Lung (tissue), 12 donors: ENCODE data around the gene TBC1D9B. TPM values are rescaled to one million over a fixed set of nuclear protein-coding genes. Genes with fewer than 3 reads are reported as not detected.

Source experiments
- ATAC-seq: fragments of 200-7000 bp; cut with Tn5 transposase; one replicate; pipeline ENCODE4 v1.9.1; 2020; ENCODE audit warnings: moderate number of reproducible peaks; ENCODE audit not compliant: insufficient read depth, low FRiP score
- DNase-seq, 3 donors: peaks; one replicate each; pipeline ENCODE4 v3.0.0-alpha.2; 2013 to 2017
- H3K27ac ChIP-seq, 2 donors: one replicate each; pipeline ENCODE4 v1.5.1; 2013; ENCODE audit warnings: mild to moderate bottlenecking in 2 of 2, moderate library complexity in 2 of 2, control low read depth in 1 of 2, inconsistent platforms in 1 of 2, low read depth in 1 of 2, low read length in 1 of 2
- H3K27me3 ChIP-seq, 3 donors: one replicate each; pipeline ENCODE4 v1.5.1; 2013; ENCODE audit warnings: low read length in 2 of 3; ENCODE audit not compliant: control insufficient read depth in 3 of 3, insufficient read depth in 3 of 3
- H3K36me3 ChIP-seq, 4 donors: one replicate each; pipeline ENCODE4 v1.5.1; 2013; ENCODE audit warnings: low read length in 4 of 4, mild to moderate bottlenecking in 1 of 4, moderate library complexity in 1 of 4; ENCODE audit not compliant: control insufficient read depth in 4 of 4, insufficient read depth in 4 of 4
- H3K4me1 ChIP-seq, 5 donors: one replicate each; pipeline ENCODE4 v1.5.1; 2013; ENCODE audit warnings: low read length in 5 of 5, mild to moderate bottlenecking in 2 of 5, moderate library complexity in 1 of 5; ENCODE audit not compliant: control insufficient read depth in 5 of 5, insufficient read depth in 5 of 5
- H3K4me3 ChIP-seq: one replicate; pipeline ENCODE4 v1.5.1; 2013; ENCODE audit warnings: mild to moderate bottlenecking, control low read depth, moderate library complexity
- H3K9ac ChIP-seq, 2 donors: one replicate each; pipeline ENCODE4 v1.5.1; 2013; ENCODE audit warnings: low read length in 2 of 2, control low read depth in 1 of 2; ENCODE audit not compliant: insufficient read depth in 1 of 2
- H3K9me3 ChIP-seq, 4 donors: one replicate each; pipeline ENCODE4 v1.5.1; 2013; ENCODE audit warnings: low read length in 3 of 4, mild to moderate bottlenecking in 1 of 4, moderate library complexity in 1 of 4; ENCODE audit not compliant: control insufficient read depth in 4 of 4, insufficient read depth in 3 of 4
- WGBS, 2 donors: extraction: QIAGEN DNeasy Blood & Tissue Kit; methylation state at CpG; one replicate each; pipeline ENCODE4 v1.1.7; 2013; 5-methylcytosine and 5-hydroxymethylcytosine counted together
- polyA plus RNA-seq, 2 donors: library from polyadenylated mRNA; stranded (reverse); fragments of 200-250 nt; gene quantifications; one replicate each; pipeline ENCODE4 v1.2.1, GENCODE V29; 2013
- total RNA-seq, 2 donors: library from RNA; depleted of rRNA in 1 of 2; stranded (reverse); fragments of >200 nt in 1 of 2; gene quantifications; one replicate each; pipeline ENCODE4 v1.2.1, GENCODE V29; 2014 to 2021
- TF ChIP-seq, protein P1 (sequence below): IDR thresholded peaks from 2 replicates; pipeline ENCODE4 v1.5.1; 2012; ENCODE audit warnings: mild to moderate bottlenecking; ENCODE audit errors: control extremely low read depth, extremely low read depth
- donor health status: control.
- donor health status: control.
- donor health status: Bipolar disorder and iron deficiency.
- donor health status: healthy.
- donor health status: DM: yes; HTN: yes; CAD: no.

TBC1D9B gene
- total and polyA plus RNA-seq, 4 donors = 55.9 to 129 (median 66.6) TPM

GRCh38 chr5:179901462-179901861 lies 6.2 kb downstream of the TBC1D9B start:
- Histone ChIP-seq H3K36me3 (peaks cover 14 to 38% (median 34%) of the 10 kb centered on the region in 4 donors), H3K4me1 (peaks cover 0 to 5% (median 0%) of the 10 kb centered on the region in 5 donors), H3K9me3 (no peaks in the 10 kb centered on the region), H3K27ac (no peak overlapping the region), H3K9ac (no peak overlapping the region), H3K4me3 (no peak overlapping the region), H3K27me3 (no peaks in the 10 kb centered on the region)
- DNase-seq (no peak), ATAC-seq (no peak)
- TF ChIP-seq, protein P1, sequence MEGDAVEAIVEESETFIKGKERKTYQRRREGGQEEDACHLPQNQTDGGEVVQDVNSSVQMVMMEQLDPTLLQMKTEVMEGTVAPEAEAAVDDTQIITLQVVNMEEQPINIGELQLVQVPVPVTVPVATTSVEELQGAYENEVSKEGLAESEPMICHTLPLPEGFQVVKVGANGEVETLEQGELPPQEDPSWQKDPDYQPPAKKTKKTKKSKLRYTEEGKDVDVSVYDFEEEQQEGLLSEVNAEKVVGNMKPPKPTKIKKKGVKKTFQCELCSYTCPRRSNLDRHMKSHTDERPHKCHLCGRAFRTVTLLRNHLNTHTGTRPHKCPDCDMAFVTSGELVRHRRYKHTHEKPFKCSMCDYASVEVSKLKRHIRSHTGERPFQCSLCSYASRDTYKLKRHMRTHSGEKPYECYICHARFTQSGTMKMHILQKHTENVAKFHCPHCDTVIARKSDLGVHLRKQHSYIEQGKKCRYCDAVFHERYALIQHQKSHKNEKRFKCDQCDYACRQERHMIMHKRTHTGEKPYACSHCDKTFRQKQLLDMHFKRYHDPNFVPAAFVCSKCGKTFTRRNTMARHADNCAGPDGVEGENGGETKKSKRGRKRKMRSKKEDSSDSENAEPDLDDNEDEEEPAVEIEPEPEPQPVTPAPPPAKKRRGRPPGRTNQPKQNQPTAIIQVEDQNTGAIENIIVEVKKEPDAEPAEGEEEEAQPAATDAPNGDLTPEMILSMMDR = no peak
- WGBS, 2 donors = 97 to 99% methylated on average over 6 of the region's 6 CpGs

GRCh38 chr5:179900711-179901110 lies 7.0 kb downstream of the TBC1D9B start:
- DNase-seq (no peak), ATAC-seq (no peak)
- H3K4me1 ChIP-seq = no peaks in the 10 kb centered on the region
- WGBS, 2 donors = 91% methylated on average over 13 of the region's 13 CpGs
- TF ChIP-seq, protein P1 = no peak
- peaks cover 15 to 39% (median 37%) of the 10 kb centered on the region in 4 donors for H3K36me3 ChIP-seq
- no peak overlapping the region for H3K27ac ChIP-seq
- H3K27me3 ChIP-seq = no peaks in the 10 kb centered on the region
- H3K9ac ChIP-seq = no peak overlapping the region
- no peak overlapping the region for H3K4me3 ChIP-seq
- H3K9me3 ChIP-seq = no peaks in the 10 kb centered on the region

GRCh38 chr5:179900206-179900605 lies 7.5 kb downstream of the TBC1D9B start:
- Histone ChIP-seq H3K36me3 (peaks cover 17 to 44% (median 39%) of the 10 kb centered on the region in 4 donors), H3K9me3 (no peaks in the 10 kb centered on the region), H3K27me3 (no peaks in the 10 kb centered on the region), H3K27ac (no peak overlapping the region), H3K9ac (no peak overlapping the region), H3K4me1 (no peaks in the 10 kb centered on the region), H3K4me3 (no peak overlapping the region)
- 83 to 86% methylated on average over 9 of the region's 9 CpGs for WGBS, 2 donors
- ATAC-seq (no peak), DNase-seq (no peak)
- TF ChIP-seq, protein P1 = no peak

DNA sequence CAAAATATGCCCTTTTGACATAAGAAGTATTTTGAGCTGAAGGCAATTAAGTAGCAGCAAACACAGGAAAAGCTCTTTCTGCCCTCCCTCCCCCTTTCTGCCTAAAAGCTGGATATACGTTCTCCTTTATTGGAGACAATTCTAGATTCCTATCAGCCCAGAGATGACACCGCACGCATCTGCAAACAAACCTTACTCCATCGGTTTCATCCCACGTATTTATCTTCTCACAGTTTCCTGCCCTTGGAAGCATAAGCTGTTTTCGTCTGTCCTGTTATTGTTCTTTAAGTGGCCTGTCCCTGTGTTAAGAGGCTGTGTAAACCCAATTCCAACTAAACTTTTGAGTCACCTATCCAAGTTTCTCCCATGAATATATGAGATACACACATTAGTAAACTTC lies 11.8 kb downstream of the TBC1D9B start:
- DNase-seq (no peak), ATAC-seq (no peak)
- H3K4me1 ChIP-seq = no peaks in the 10 kb centered on the region
- no peak overlapping the region for H3K27ac ChIP-seq
- H3K4me3 ChIP-seq = no peak overlapping the region
- 69 to 70% methylated on average over 6 of the region's 6 CpGs for WGBS, 2 donors
- TF ChIP-seq, protein P1 = no peak
- no peaks in the 10 kb centered on the region for H3K27me3 ChIP-seq
- H3K9me3 ChIP-seq = no peaks in the 10 kb centered on the region
- no peak overlapping the region for H3K9ac ChIP-seq
- H3K36me3 ChIP-seq = peaks cover 31 to 54% (median 41%) of the 10 kb centered on the region in 4 donors
